Esophagus muscularis mucosa (tissue), 4 donors: ENCODE measurements around the gene SPIRE2. TPM values are rescaled to one million over a fixed set of nuclear protein-coding genes. Genes with fewer than 3 reads are reported as not detected.

Experiments
- DNase-seq: peaks from one replicate; pipeline ENCODE4 v3.0.0-alpha.2; 2017; ENCODE audit errors: extremely low spot score
- H3K27ac ChIP-seq, 4 donors: fragments of 200-600 bp; sonication (generic); replicated peaks in 1 of 4; 1 replicate in 3 of 4; 2 replicates in 1 of 4; pipeline ENCODE4 v1.5.1; 2016 to 2019; ENCODE audit warnings: mild to moderate bottlenecking in 1 of 4
- H3K27me3 ChIP-seq, 4 donors: fragments of 200-600 bp; sonication (generic); one replicate each; pipeline versions ENCODE4 v1.5.1 to v1.6.0; 2016 to 2019
- H3K36me3 ChIP-seq, 4 donors: fragments of 200-600 bp; sonication (generic); one replicate each; pipeline ENCODE4 v1.5.1; 2016 to 2019
- H3K4me1 ChIP-seq, 4 donors: fragments of 200-600 bp; sonication (generic); one replicate each; pipeline ENCODE4 v1.5.1; 2016 to 2019
- H3K4me3 ChIP-seq, 4 donors: fragments of 200-600 bp; sonication (generic); 1 replicate in 2 of 4; 2 replicates in 2 of 4; pipeline ENCODE4 v1.5.1; 2016 to 2019; ENCODE audit warnings: mild to moderate bottlenecking in 4 of 4, moderate library complexity in 1 of 4
- H3K9me3 ChIP-seq, 4 donors: fragments of 200-600 bp; sonication (generic); 1 replicate in 3 of 4; 2 replicates in 1 of 4; pipeline ENCODE4 v1.5.1; 2016 to 2019
- CTCF ChIP-seq, 3 experiments: fragments of 200-600 bp in 2 of 3; fragments of 450-650 bp in 1 of 3; sonication (generic) in 2 of 3; IDR thresholded peaks; one replicate each; pipeline ENCODE4 v1.5.1; 2017 to 2019; ENCODE audit warnings: antibody characterized with exemption in 3 of 3, mild to moderate bottlenecking in 2 of 3, moderate library complexity in 1 of 3
- EP300 ChIP-seq: sonication (generic); formaldehyde crosslinking; IDR thresholded peaks from one replicate; pipeline ENCODE4 v1.6.1; 2017; ENCODE audit warnings: antibody characterized with exemption
- POLR2A ChIP-seq: fragments of 450-650 bp; IDR thresholded peaks from one replicate; pipeline ENCODE4 v1.6.1; 2017; ENCODE audit warnings: antibody characterized with exemption, moderate library complexity, mild to moderate bottlenecking, low read depth
- POLR2AphosphoS5 ChIP-seq, 2 donors: sonication (generic); formaldehyde crosslinking; IDR thresholded peaks; one replicate each; pipeline ENCODE4 v1.6.1; 2017; ENCODE audit warnings: antibody characterized with exemption in 2 of 2
- WGBS: methylation state at CpG from one replicate; pipeline ENCODE4 v1.1.5; 2018; 5-methylcytosine and 5-hydroxymethylcytosine counted together
- intact Hi-C: fragments of 100-400 bp; cut with DNase I; formaldehyde crosslinking; loops from one replicate; pipeline ENCODE4 v1.15.1; 2023
- total RNA-seq, 4 donors: library from RNA; depleted of rRNA; stranded (reverse); fragments of >200 nt; gene quantifications; one replicate each; pipeline versions ENCODE4 v1.1.0 to v1.2.1, GENCODE V29; 2016

SPIRE2 gene
- total RNA-seq, 4 donors from 2014 or later: 1.8 to 7.2 (median 4.2) TPM

DNA sequence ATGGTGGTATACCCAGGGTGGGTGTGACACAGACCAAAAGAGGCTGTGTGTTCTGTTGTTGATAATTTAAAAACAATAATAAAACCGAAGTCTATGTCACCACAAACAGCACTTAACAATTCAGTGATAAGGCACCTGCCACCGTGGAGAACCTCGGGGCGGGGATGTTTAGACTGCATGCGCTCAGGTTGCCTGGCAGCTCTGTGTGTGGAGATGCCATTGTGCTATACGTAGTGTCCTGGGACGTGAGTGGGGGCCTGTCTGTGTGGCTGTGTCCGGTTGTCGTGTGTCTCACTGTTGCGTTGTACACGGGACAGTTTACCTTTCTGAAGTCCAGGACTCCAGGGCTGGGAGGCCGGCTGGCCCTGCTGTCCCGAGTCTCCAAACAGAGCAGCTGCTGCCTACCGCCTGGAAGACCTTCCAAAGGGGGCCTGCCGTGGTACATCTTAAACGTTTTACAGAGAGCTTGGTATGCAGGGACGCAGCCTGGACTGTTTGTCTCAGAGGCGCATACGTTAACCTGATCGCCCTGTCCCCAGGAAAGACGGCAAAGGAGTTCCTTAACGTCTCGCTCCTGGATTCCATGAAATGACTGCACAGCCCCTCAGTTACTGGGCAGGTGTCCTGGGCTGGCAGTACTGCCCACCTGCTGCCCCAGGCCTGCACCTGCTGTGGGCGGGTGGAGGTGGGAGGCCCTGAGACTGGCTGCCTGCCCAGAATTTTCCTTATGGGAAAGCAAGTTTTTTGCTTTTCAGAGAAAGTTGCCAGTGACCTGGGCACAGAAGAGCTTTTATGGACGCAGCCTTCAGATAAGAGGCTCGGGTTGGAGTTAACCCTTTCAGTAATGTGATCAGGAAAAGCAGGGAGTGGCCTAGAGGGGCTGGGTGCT, 19.0 kb downstream of the SPIRE2 start:
- Histone ChIP-seq H3K4me3 (no peak overlapping the region), H3K36me3 (no peaks in the 10 kb centered on the region), H3K9me3 (no peaks in the 10 kb centered on the region), H3K27me3 (no peaks in the 10 kb centered on the region), H3K27ac (no peak overlapping the region), H3K4me1 (peaks cover 0 to 5% (median 0%) of the 10 kb centered on the region in 4 donors)
- DNase-seq: no peak
- TF ChIP-seq POLR2AphosphoS5 (IDR thresholded peaks at IDR 0.05): no peak
- intact Hi-C loops: no loop called here
- WGBS: 76% methylated on average over 20 of the region's 26 CpGs

DNA sequence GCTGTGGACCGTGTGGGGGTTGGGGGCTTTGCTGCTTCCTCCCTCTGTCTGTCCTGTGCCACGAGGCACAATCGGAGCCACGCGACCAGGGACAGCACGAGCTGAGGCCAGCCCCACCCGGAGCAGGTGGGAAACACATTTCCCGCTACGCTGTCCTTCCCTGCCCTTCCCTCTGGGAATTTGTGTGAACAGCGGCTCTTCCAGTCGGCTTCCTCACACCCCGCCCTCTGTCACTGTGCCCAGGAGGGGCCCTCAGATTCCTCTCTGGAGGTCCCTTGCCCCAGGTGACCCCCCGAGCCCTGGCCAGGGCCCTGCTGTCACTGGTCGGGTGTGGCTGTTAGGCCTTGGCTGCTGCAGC, 19.6 kb downstream of the SPIRE2 start:
- no peaks in the 10 kb centered on the region for H3K36me3 ChIP-seq
- peaks cover 0 to 5% (median 0%) of the 10 kb centered on the region in 4 donors for H3K4me1 ChIP-seq
- DNase-seq: no peak
- no peaks in the 10 kb centered on the region for H3K9me3 ChIP-seq
- no peaks in the 10 kb centered on the region for H3K27me3 ChIP-seq
- no peak overlapping the region for H3K4me3 ChIP-seq
- intact Hi-C loops: no loop called here
- TF ChIP-seq POLR2AphosphoS5 (IDR thresholded peaks at IDR 0.05) (no peak), POLR2A (no peak), CTCF (IDR thresholded peaks at IDR 0.05) (no peak), EP300 (no peak)
- WGBS: 61% methylated on average over 13 of the region's 14 CpGs
- H3K27ac ChIP-seq: no peak overlapping the region

DNA sequence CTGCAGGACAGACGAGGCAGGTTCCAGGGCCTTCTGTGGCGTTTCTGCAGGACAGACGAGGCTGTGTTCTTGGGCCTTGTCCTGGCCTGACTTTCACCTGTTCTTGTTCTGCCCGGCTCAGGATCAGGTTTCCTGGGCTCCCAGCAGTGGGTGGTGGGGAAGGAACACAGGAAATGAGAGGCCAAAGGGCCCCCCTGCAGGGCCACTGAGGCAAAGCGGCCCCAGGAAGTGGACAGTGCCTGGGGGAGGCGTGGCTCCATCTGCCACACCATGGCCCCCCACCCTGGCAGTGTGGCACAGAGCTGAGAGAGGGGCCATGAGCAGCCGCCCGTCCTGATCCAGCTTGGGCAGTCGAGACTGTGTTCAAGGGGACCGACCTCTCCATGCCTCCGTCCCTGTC, 20.7 kb downstream of the SPIRE2 start:
- peaks cover 0 to 5% (median 0%) of the 10 kb centered on the region in 4 donors for H3K4me1 ChIP-seq
- no peaks in the 10 kb centered on the region for H3K36me3 ChIP-seq
- no peaks in the 10 kb centered on the region for H3K27me3 ChIP-seq
- TF ChIP-seq POLR2AphosphoS5 (IDR thresholded peaks at IDR 0.05) (no peak), POLR2A (no peak)
- H3K27ac ChIP-seq: no peak overlapping the region
- WGBS: 96% methylated on average over 4 of the region's 11 CpGs
- no peak for DNase-seq
- H3K9me3 ChIP-seq: no peaks in the 10 kb centered on the region
- intact Hi-C loops: no loop called here
- H3K4me3 ChIP-seq: no peak overlapping the region

DNA sequence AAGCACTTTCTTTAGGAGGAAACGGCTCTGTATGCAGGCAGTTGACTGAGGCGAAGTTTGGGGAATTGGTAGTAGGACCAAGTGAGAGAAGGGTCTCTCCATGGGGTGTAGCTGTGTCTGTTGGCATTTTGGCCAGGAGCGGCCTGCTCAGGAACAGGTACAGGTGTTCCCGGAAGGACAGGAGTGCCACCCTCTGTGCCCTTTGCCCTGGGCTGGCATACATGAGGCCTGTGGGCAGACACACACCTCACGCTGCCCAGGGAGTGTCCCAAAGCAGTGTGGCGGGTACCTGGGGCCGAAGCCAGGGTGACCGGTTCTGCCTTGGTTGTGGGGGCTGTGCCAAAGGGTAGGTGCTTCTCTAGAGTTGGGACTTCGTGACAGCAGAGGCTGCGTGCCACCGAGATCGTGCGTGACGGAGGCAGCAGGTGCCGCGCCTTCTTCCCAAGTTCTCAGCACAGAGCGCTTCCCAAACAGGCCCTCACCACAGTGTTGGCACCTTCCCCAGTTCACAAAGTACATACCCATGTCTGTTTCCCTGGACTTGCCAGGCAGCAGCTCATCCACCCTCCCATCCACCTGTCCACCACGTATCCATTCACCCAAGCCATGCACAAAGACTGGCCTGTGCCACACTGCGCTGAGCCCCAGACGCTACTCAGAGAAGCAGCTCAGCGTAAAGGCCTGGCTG, 25.2 kb downstream of the SPIRE2 start:
- Histone ChIP-seq H3K4me1 (no peaks in the 10 kb centered on the region), H3K36me3 (no peaks in the 10 kb centered on the region), H3K4me3 (no peak overlapping the region), H3K27me3 (no peaks in the 10 kb centered on the region), H3K9me3 (no peaks in the 10 kb centered on the region), H3K27ac (no peak overlapping the region)
- 88% methylated on average over 10 of the region's 21 CpGs for WGBS
- intact Hi-C loops: no loop called here
- no peak for DNase-seq
- TF ChIP-seq POLR2AphosphoS5 (IDR thresholded peaks at IDR 0.05) (no peak), POLR2A (no peak), CTCF (IDR thresholded peaks at IDR 0.05) (no peak), EP300 (no peak)

DNA sequence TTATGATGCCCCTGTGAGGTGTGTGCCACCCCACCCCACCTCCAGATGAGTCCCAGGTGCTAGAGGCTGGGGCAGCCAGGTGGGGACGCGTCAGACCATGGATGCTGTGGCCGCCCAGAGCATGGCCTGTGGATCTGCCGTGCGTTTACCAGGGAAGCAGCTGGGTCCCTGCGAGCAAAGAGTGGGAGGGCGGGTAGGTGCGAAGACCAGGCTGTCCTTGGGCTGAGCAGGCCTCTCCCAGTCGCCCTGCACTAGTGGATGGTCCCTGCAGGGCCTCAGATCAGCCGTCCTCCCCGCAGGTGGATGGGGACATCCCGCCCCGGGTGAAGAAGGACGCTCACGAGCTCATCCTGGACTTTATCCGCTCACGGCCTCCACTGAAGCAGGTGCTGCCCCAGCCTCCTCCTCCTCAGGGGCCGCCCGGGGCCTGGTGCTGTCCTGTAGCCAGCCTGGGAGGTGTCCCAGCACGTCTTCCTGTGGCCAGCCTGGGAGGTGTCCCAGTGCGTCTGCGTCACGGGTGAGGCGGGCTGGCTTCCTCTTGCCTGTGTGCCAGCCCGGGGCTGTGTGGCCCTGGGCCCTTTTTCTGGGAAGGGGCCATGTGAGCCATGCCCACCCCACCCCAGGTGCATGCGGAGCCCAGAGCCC, 27.1 kb downstream of the SPIRE2 start:
- Histone ChIP-seq H3K36me3 (peaks cover 0 to 3% (median 0%) of the 10 kb centered on the region in 4 donors), H3K4me1 (peaks cover 0 to under 1% (median 0%) of the 10 kb centered on the region in 4 donors), H3K9me3 (no peaks in the 10 kb centered on the region), H3K27me3 (no peaks in the 10 kb centered on the region), H3K27ac (no peak overlapping the region), H3K4me3 (no peak overlapping the region)
- 82% methylated on average over 12 of the region's 26 CpGs for WGBS
- intact Hi-C loops: no loop called here
- DNase-seq: no peak
- TF ChIP-seq POLR2AphosphoS5 (IDR thresholded peaks at IDR 0.05) (no peak), POLR2A (no peak), CTCF (IDR thresholded peaks at IDR 0.05) (no peak), EP300 (no peak)
